Mucosa of stomach (tissue), 1 donor: ENCODE measurements around the gene PDYN.

Experiments
- H3K27me3 ChIP-seq: one replicate; pipeline ENCODE4 v1.7.0; 2013; ENCODE audit warnings: mild to moderate bottlenecking, low read length; ENCODE audit not compliant: control insufficient read depth, insufficient read depth
- H3K36me3 ChIP-seq: one replicate; pipeline ENCODE4 v1.7.0; 2013; ENCODE audit warnings: low read length; ENCODE audit not compliant: control insufficient read depth, insufficient read depth
- H3K4me1 ChIP-seq: one replicate; pipeline ENCODE4 v1.7.0; 2013; ENCODE audit warnings: mild to moderate bottlenecking, low read length; ENCODE audit not compliant: control insufficient read depth, insufficient read depth
- H3K4me3 ChIP-seq: one replicate; pipeline ENCODE4 v1.7.0; 2013; ENCODE audit warnings: low read length
- H3K9ac ChIP-seq: one replicate; pipeline ENCODE4 v1.7.0; 2013; ENCODE audit warnings: mild to moderate bottlenecking, low read length, moderate library complexity
- H3K9me3 ChIP-seq: one replicate; pipeline ENCODE4 v1.7.0; 2013; ENCODE audit warnings: mild to moderate bottlenecking, low read length, moderate library complexity; ENCODE audit not compliant: control insufficient read depth
- donor health status: Pancreatic carcinoma.

The PDYN gene

DNA sequence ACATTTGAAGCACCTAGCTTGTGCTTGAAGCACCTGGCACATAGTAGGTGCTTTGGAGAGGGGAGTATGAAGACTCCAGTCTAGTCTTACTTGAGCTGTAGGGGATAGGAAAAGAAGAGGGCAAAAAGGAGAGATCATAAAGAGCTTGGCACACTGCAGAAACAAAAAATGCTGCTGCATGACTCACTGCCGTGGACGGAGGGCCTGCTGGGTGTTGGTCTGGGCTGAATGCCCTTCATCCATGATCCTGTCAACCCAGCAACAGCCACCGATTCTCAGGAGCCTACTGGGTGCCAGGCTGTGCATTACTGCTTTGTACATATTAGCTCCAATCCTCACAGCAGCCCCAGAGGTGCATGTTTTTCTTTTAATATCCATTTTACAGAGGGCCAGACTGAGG, 6.0 kb downstream of the PDYN start:
- H3K27me3 ChIP-seq, result peaks cover 32% of the 10 kb centered on the region
- H3K9ac ChIP-seq, result no peak overlapping the region
- no peak overlapping the region for H3K4me3 ChIP-seq
- H3K4me1 ChIP-seq, result no peaks in the 10 kb centered on the region
- no peaks in the 10 kb centered on the region for H3K36me3 ChIP-seq
- no peaks in the 10 kb centered on the region for H3K9me3 ChIP-seq

DNA sequence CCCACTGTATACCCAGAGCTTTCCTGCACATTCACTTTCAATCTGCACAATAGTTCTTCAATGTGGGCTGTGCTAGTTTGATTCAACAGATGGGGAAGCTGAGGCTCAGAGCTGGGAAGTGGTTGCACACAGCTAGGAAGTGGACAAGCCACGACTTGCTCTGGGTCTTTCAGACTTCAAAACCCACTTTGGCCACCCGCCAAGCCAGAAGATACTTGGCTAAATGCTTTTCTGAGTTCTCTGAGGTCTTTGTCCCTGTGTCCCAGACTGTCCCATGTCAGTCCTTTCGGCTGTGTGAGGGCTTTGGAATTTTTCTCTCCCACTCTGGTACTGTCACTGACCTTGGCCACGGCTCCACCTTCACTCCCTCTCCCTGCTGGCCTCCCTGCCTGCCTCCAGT, 10.6 kb downstream of the PDYN start:
- H3K4me3 ChIP-seq, result no peak overlapping the region
- no peaks in the 10 kb centered on the region for H3K36me3 ChIP-seq
- no peaks in the 10 kb centered on the region for H3K4me1 ChIP-seq
- peaks cover 19% of the 10 kb centered on the region for H3K27me3 ChIP-seq
- H3K9ac ChIP-seq, result no peak overlapping the region
- no peaks in the 10 kb centered on the region for H3K9me3 ChIP-seq

DNA sequence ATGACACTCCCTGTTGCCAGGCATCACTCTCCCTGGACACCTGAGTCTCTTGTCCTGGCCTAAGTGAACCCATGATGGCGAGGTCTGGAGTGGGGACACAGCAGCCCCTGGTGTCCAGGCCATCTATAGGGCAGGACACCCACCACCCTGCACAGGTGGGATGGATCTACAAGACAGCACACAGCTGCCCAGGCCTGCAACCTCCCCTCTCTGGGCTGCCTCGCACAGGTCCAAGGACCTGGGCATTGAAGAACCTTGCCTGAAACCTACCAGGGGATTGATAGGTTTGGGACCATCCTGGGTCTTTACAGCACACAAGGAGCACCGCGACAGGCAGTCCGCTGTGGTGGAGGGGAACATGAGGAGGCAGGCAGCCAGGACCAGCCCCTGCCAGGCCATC, 11.2 kb downstream of the PDYN start:
- H3K4me3 ChIP-seq, result no peak overlapping the region
- H3K36me3 ChIP-seq, result no peaks in the 10 kb centered on the region
- H3K9ac ChIP-seq, result no peak overlapping the region
- H3K27me3 ChIP-seq, result peaks cover 19% of the 10 kb centered on the region
- no peaks in the 10 kb centered on the region for H3K9me3 ChIP-seq
- H3K4me1 ChIP-seq, result no peaks in the 10 kb centered on the region

DNA sequence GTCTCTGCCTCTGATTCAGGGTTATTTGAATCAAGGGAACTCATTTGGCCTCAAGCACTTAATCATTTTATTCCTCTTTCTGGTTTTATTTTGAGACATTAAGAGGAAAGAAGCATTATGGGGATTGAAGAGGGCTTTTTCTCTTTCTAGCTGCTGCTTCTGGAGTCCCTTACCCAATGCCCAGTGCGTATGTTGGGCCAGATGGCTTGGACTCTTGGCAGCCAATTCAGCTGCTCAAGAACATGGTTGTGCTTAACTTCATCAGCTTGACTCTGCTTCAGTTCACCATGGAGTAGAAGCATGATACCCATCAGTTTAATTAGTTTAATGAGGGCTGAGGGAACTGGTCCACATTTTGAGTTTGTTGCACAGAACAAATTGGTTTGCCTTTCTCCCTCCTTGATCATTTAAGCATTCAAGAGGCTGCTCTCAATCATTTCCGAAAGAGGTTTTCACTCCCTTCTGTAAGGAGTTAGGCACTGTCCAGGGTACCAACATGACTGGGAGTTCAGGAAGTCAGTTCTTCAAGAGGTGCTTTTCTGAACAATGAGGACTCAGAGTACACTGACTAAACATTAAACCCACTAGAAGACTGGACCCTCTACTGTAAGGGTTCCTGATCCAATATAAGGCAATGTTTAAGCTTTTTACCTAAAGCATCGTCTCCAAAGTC, 14.6 kb downstream of the PDYN start:
- no peaks in the 10 kb centered on the region for H3K9me3 ChIP-seq

DNA sequence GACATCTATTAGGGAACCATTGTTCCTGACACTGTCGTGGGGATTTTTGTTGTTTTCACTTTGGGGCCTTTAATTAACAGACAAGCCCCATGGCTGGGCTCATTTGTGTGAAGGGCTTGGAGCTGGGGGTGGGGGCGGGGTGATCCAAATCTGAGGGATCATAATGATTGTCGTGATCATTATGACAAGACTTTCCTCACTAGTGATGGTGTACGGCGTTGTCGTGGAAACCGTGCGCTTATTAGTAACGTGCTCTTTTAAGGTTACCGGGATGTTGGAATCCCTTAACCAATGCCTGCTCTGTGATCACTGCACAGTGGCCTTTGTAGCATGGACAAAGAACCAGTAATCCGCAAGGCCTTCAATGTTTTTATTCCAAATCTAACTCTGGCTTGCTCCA, 18.6 kb downstream of the PDYN start:
- H3K27me3 ChIP-seq, result peaks cover 4% of the 10 kb centered on the region
- H3K9me3 ChIP-seq, result no peaks in the 10 kb centered on the region
- no peaks in the 10 kb centered on the region for H3K36me3 ChIP-seq
- H3K9ac ChIP-seq, result no peak overlapping the region
- H3K4me1 ChIP-seq, result no peaks in the 10 kb centered on the region
- no peak overlapping the region for H3K4me3 ChIP-seq

More for the DNA sequence above, 14.6 kb downstream of the PDYN start:
- H3K36me3 ChIP-seq, result no peaks in the 10 kb centered on the region
- no peak overlapping the region for H3K9ac ChIP-seq
- H3K4me1 ChIP-seq, result no peaks in the 10 kb centered on the region
- H3K27me3 ChIP-seq, result peaks cover 9% of the 10 kb centered on the region
- no peak overlapping the region for H3K4me3 ChIP-seq

DNA sequence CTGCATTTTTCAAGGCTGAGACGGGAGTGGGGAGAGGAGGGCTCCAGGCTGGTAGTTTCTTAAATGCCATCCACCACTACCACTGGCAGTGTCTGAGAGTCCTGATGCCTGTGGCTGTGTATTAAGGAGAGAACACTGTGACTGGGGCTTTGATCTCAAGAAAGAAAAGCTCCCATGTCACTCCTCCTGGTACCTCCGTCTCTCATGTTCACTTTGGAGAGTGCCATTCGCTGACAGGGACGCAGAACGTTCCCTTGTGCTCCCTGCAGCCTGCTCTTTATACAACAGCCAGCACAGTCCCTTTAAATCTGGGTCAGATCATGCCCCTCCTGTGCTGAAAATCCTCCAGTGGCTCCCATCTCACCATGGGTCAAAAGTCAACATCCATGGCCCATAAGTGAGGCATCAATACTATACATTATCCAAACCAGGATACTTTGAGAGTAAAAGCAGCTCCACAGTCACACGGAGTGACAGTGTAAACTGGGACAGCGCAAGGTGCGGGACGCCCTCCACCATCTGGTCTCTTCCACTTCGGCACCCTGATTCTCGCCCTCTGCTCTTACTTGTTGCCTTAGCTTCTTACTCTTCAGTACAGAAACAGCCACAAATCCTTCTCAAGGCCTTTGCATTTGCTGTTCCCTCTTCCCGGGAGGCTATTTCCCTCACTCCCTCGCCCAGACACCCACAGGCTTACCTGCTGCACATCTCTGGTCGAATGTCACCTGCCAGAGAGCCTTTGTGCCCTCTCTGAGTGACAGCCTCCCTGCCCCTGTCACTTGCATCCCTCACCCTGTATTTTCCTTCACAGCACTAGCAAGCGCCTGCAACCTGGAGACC, 20.0 kb downstream of the PDYN start:
- H3K4me3 ChIP-seq, result no peak overlapping the region
- H3K4me1 ChIP-seq, result no peaks in the 10 kb centered on the region
- H3K36me3 ChIP-seq, result no peaks in the 10 kb centered on the region
- H3K27me3 ChIP-seq, result peaks cover 3% of the 10 kb centered on the region
- no peaks in the 10 kb centered on the region for H3K9me3 ChIP-seq
- H3K9ac ChIP-seq, result no peak overlapping the region

DNA sequence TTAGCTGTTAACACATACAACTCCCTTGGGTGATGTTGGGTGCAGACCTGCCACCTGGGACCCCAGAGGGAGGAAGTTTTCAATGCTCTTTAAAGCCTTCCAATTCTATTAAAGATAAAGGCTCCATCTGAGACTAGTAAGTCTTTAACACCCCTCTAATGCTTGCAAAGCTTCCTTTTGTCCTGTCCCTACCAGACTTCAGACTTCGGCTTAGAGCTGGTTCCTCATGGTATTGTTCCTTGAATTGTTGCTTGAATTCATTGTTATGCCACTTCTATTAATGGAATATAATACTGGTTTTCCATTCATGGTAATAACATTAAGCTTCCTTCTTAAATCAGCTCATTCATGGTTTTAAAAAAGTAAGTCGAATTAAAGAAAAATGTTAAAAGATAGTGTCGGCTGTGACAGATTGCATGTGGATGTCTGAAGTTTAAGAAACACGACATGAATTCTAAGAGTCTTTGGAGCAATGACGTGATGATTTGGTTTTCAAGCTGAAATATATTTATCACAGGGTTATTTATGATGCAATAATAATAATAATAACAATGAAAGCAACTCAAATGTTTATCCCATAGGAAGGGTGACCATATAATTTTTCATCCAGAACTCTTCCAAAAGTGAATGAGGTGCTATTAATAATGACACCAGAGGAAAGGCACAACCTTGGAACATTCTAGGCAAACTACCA, 21.8 kb downstream of the PDYN start:
- H3K27me3 ChIP-seq, result peaks cover 3% of the 10 kb centered on the region
- no peaks in the 10 kb centered on the region for H3K9me3 ChIP-seq
- no peaks in the 10 kb centered on the region for H3K36me3 ChIP-seq
- no peaks in the 10 kb centered on the region for H3K4me1 ChIP-seq
- H3K9ac ChIP-seq, result no peak overlapping the region
- H3K4me3 ChIP-seq, result no peak overlapping the region

DNA sequence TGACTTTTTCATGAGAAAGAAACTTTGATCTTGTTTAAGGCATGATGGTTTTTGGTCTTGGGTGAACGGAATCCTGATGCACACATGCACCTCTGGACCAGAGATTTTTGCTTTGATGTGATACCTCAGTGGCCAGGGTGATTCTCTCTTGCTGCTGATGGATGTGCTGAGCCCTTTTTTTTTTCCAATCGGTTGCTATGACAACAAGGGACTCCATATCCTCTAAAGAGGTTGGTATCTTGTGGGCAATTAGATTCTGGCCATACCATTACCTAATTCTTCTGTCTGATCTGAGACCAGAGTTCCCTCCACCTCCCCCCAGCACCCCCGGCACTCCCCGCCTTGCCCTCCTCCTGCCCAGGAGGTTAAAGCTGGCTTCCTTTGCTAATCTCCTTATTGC, 24.9 kb downstream of the PDYN start:
- Histone ChIP-seq H3K9me3 (no peaks in the 10 kb centered on the region), H3K4me1 (no peaks in the 10 kb centered on the region), H3K27me3 (peaks cover 4% of the 10 kb centered on the region), H3K4me3 (no peak overlapping the region), H3K36me3 (no peaks in the 10 kb centered on the region), H3K9ac (no peak overlapping the region)

DNA sequence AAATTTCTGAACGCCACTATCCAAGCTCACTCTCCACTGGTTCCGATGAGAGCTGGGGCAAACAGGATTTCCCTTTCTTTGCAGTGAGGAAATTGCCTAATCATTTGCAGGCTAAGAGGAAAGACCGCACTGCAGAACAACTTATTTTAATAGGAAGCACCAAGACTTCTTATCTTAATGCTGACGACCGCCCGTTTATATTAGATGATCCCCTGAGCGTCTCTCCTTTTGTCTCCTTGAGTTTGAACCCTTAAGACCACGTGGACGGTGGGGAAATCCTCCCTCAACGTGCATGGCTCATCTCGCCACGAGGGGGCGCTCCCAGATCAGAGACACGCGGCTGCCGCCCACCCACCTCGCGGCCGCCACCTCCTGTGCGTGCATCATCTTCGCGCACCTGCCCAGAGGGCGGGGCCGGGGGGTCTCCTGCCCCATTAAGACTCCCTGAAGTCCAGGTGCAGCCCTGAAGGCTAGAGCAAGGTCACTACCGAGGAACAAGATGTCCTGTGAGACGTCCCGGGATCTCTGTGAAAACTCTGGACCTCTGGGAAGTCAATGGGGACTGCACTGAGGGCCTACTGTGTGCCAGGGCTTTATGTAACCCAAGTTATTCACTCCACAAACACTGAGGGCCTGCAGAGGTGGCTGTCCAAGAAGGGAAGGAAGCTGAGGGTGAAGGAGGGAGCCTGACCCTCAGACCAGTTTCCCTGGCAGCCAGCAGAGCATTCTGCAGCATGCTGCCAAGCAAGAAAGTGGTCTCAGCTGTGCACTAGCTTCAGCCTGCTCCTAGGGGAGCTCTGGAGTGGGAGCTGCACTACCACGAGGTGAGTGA, 28.1 kb downstream of the PDYN start:
- no peak overlapping the region for H3K4me3 ChIP-seq

DNA sequence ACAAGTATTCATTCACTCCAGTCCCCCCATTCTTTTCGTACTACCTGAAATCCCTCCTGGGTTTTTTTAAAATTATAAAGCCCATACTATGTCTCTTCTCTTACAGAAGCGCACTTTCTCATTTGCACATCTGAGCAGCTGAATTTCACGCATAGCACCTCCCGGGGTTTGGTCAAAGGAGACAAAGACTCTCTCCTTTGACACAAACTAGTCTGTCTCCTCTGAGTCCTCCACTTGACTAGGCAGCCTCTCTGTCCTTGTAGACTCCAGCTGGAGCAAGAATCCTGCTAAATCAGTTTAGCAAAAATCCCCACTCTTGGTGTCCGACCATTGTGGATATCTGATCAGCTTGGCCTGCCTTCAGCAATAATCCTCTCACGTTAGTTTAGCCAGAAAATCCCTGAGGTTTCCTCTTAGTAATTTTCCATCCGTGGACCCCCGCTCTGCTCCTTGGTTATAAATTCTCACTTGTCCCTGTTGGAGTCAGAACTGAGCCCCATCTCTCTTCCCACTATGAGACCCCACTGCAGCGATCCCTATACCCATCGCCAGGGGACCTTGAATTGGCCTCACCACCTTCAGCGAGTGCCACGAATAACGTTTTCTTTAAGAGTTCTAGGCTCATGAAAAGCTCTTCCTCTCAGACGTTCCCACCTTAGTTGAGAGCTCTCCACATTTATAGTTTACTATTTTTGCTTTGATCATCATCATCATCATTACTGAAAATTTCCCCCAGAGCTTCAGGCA, 29.0 kb downstream of the PDYN start:
- H3K9me3 ChIP-seq, result no peaks in the 10 kb centered on the region
- H3K9ac ChIP-seq, result no peak overlapping the region
- H3K4me3 ChIP-seq, result no peak overlapping the region

More for the DNA sequence above, 28.1 kb downstream of the PDYN start:
- Histone ChIP-seq H3K36me3 (no peaks in the 10 kb centered on the region), H3K27me3 (peaks cover 10% of the 10 kb centered on the region), H3K9me3 (no peaks in the 10 kb centered on the region), H3K9ac (no peak overlapping the region), H3K4me1 (no peaks in the 10 kb centered on the region)

DNA sequence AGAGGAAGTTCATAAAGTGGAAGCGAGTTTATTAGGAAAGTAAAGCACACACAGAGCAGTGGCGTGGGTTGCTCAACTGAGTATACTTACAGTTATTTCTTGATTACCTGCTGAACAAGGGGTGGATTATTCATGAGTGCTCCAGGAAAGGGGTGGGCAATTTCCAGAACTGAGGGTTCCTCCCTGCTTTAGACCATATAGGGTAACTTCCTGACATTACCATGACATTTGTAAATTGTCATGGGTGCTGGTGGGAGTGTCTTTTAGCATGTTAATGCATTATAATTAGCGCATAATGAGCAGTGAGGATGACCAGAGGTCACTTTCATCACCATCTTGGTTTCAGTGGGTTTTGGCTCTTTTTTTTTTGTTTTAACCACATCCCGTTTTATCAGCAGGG, 29.8 kb downstream of the PDYN start:
- H3K9ac ChIP-seq, result no peak overlapping the region
- no peak overlapping the region for H3K4me3 ChIP-seq
- peaks cover 10% of the 10 kb centered on the region for H3K27me3 ChIP-seq
- no peaks in the 10 kb centered on the region for H3K9me3 ChIP-seq
- H3K36me3 ChIP-seq, result no peaks in the 10 kb centered on the region
- H3K4me1 ChIP-seq, result no peaks in the 10 kb centered on the region

More for the DNA sequence above, 29.0 kb downstream of the PDYN start:
- H3K36me3 ChIP-seq, result no peaks in the 10 kb centered on the region
- no peaks in the 10 kb centered on the region for H3K4me1 ChIP-seq
- peaks cover 10% of the 10 kb centered on the region for H3K27me3 ChIP-seq
